ENCODE measurements around the gene NEGR1.

Gene NEGR1

GRCh38 chr1:71424536-71424935 is 857.8 kb downstream of the NEGR1 start:
- no peak for TF ChIP-seq CTCF (IDR thresholded peaks at IDR 0.05; ENCODE audit: low read depth, low read length)
- no peak overlapping the region for H3K4me3 ChIP-seq (ENCODE audit: low read depth, low read length)
- no peak for DNase-seq (ENCODE audit: low read depth, low spot score)
- in situ Hi-C loops (cut with HindIII; ENCODE audit: low sequenced_read_pairs), result no loop called here

- H3K4me3 ChIP-seq (ENCODE audit: low read depth, low read length), result no peak overlapping the region
- in situ Hi-C loops (cut with HindIII; ENCODE audit: low sequenced_read_pairs), result no loop called here
- no peak for DNase-seq (ENCODE audit: low read depth, low spot score)
- no peak for TF ChIP-seq CTCF (IDR thresholded peaks at IDR 0.05; ENCODE audit: low read depth, low read length)
Observed at GRCh38 chr1:71422221-71422620, 860.1 kb downstream of the NEGR1 start.

- TF ChIP-seq CTCF (IDR thresholded peaks at IDR 0.05; ENCODE audit: low read depth, low read length), result no peak
- in situ Hi-C loops (cut with HindIII; ENCODE audit: low sequenced_read_pairs), result no loop called here
Observed at GRCh38 chr1:71417421-71417820, 864.9 kb downstream of the NEGR1 start.

GRCh38 chr1:71414179-71414578 is 868.2 kb downstream of the NEGR1 start:
- no peak overlapping the region for H3K4me3 ChIP-seq (ENCODE audit: low read depth, low read length)
- DNase-seq (ENCODE audit: low read depth, low spot score), result no peak
- no peak for TF ChIP-seq CTCF (IDR thresholded peaks at IDR 0.05; ENCODE audit: low read depth, low read length)
- in situ Hi-C loops (cut with HindIII; ENCODE audit: low sequenced_read_pairs), result no loop called here

More at GRCh38 chr1:71417421-71417820, 864.9 kb downstream of the NEGR1 start:
- DNase-seq (ENCODE audit: low read depth, low spot score), result no peak
- H3K4me3 ChIP-seq (ENCODE audit: low read depth, low read length), result no peak overlapping the region

GRCh38 chr1:71413441-71414175 is 868.7 kb downstream of the NEGR1 start:
- in situ Hi-C loops (cut with HindIII; ENCODE audit: low sequenced_read_pairs), result no loop called here
- TF ChIP-seq CTCF (IDR thresholded peaks at IDR 0.05; ENCODE audit: low read depth, low read length), result no peak
- no peak overlapping the region for H3K4me3 ChIP-seq (ENCODE audit: low read depth, low read length)
- DNase-seq (ENCODE audit: low read depth, low spot score), result no peak

GRCh38 chr1:71400050-71400449 is 882.3 kb downstream of the NEGR1 start:
- in situ Hi-C loops (cut with HindIII; ENCODE audit: low sequenced_read_pairs), result no loop called here
- H3K4me3 ChIP-seq (ENCODE audit: low read depth, low read length), result no peak overlapping the region
- no peak for TF ChIP-seq CTCF (IDR thresholded peaks at IDR 0.05; ENCODE audit: low read depth, low read length)
- DNase-seq (ENCODE audit: low read depth, low spot score), result no peak
